NCI-H82 treated with DMSO at 0.1 percent for 48 hours (cell line): ENCODE data around the gene CHST15.

Source experiments
- DNase-seq: peaks from one replicate; lab custom pipeline; 2025; ENCODE audit not compliant: unreplicated experiment; lab: John Stamatoyannopoulos, UW

Gene CHST15

GRCh38 chr10:124083740-124084397 lies 9.5 kb downstream of the CHST15 start:
- DNase-seq: no peak

- no peak for DNase-seq
Measured at GRCh38 chr10:124083047-124083739, 10.2 kb downstream of the CHST15 start.

GRCh38 chr10:124082555-124082954 lies 10.8 kb downstream of the CHST15 start:
- no peak for DNase-seq

GRCh38 chr10:124081547-124082140 lies 11.8 kb downstream of the CHST15 start:
- DNase-seq: peak; percentile 25

GRCh38 chr10:124079864-124080263 lies 13.5 kb downstream of the CHST15 start:
- no peak for DNase-seq

GRCh38 chr10:124078714-124079113 lies 14.7 kb downstream of the CHST15 start:
- DNase-seq: no peak

- DNase-seq: no peak
Measured at GRCh38 chr10:124078028-124078427, 15.4 kb downstream of the CHST15 start.

- DNase-seq: peak; percentile 72
Measured at GRCh38 chr10:124077208-124077993, 16.0 kb downstream of the CHST15 start.

- no peak for DNase-seq
Measured at GRCh38 chr10:124076148-124076733, 17.2 kb downstream of the CHST15 start.

GRCh38 chr10:124075231-124075955 lies 18.0 kb downstream of the CHST15 start:
- DNase-seq: no peak

- no peak for DNase-seq
Measured at GRCh38 chr10:124074501-124075109, 18.8 kb downstream of the CHST15 start.

- DNase-seq: no peak
Measured at GRCh38 chr10:124073978-124074377, 19.4 kb downstream of the CHST15 start.

GRCh38 chr10:124072541-124072940 lies 20.9 kb downstream of the CHST15 start:
- no peak for DNase-seq

GRCh38 chr10:124072106-124072505 lies 21.3 kb downstream of the CHST15 start:
- no peak for DNase-seq

GRCh38 chr10:124071141-124071540 lies 22.3 kb downstream of the CHST15 start:
- no peak for DNase-seq

GRCh38 chr10:124070666-124071065 lies 22.7 kb downstream of the CHST15 start:
- DNase-seq: no peak

GRCh38 chr10:124069341-124070264 lies 23.8 kb downstream of the CHST15 start:
- no peak for DNase-seq

GRCh38 chr10:124068929-124069328 lies 24.5 kb downstream of the CHST15 start:
- DNase-seq: no peak

- DNase-seq: no peak
Measured at GRCh38 chr10:124067825-124068400, 25.5 kb downstream of the CHST15 start.
